Stimulated activated CD8-positive, alpha-beta memory T cell treated with anti-CD3 and anti-CD28 coated beads, Interleukin-4, amount 100 ng/mL, for 4 hours (primary cell): ENCODE measurements around the gene PTBP3.

Source experiments
- DNase-seq, 2 donors: peaks; one replicate each; pipeline ENCODE4 v3.0.0-alpha.2; 2020; ENCODE audit warnings: low read depth in 2 of 2, low spot score in 1 of 2

The PTBP3 gene

GRCh38 chr9:112174222-112174964 lies 159.0 kb downstream of the PTBP3 start:
- DNase-seq = peak in 1 of 2 donors; percentile 57

- DNase-seq = no peak
These were observed 159.8 kb downstream of the PTBP3 start for GRCh38 chr9:112173489-112174221.

DNA sequence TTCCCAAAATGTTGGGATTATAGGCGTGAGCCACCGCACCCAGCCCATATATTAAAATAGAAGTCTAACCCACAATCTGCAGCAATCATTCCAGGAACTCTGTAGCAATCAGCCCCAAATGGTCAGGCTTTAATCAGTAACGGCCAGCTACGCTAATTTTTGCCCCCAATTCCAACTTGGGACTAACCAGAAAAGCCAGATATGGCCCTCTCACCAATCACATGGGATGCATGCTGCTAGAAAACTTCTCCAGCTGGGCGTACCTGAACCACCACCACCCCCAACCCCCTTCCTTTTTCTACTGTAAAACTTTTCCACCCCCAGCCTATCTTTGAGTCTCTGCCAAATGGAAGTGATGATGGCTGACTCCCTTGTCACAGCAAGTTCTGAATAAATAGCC lies 162.5 kb downstream of the PTBP3 start:
- no peak for DNase-seq

DNA sequence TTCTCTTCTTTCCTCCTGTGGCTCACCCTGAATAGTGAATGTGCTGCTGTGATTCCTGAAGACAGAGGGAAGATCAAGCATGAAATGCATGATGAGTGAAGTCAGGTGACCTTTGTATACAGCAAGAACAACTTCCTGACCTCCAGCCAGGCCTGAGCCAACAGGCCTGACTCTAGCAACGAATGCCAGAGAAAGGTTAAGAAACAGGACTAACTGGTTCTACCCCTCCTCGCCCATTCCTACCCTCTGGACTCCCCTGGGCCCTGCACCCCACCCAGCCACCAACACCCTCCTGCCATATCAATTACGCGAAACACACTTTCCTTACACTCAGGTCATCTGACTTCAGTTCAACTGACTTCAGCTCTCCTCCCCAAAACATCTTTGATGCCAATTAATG lies 163.2 kb downstream of the PTBP3 start:
- no peak for DNase-seq

- DNase-seq = no peak
These were observed 164.1 kb downstream of the PTBP3 start for GRCh38 chr9:112169368-112169767.

DNA sequence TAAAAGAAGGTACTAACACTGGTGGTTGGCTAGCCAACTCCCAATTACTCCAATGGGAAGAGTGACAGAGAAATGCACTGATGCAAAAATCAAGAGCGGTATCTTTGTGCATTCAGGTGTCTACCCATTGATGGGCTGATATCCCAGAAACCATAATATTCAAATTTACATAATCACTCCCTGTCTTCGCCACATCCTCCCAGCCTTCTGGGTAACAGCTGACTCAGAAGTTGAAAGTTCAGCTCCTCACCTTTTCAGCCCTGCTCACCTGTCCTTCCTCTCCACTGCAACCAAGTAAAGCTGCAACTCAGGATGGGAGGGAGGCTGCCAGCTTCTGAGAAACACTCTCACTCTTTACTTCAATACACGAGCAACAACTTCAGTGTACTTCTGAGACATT lies 165.2 kb downstream of the PTBP3 start:
- no peak for DNase-seq
